Measurements from ENCODE around the gene PDP2.

- TF ChIP-seq CTCF (IDR thresholded peaks at IDR 0.05) (no peak), POLR2A (IDR thresholded peaks at IDR 0.05) (no peak)
Measured at GRCh38 chr16:66845080-66845410, 35.3 kb upstream of the PDP2 start.

Measured in body of pancreas (tissue), 4 donors.